Kidney (tissue), 11 donors: Measurements from ENCODE around the gene LIMS3. TPM values are rescaled to one million over a fixed set of nuclear protein-coding genes. Genes with fewer than 3 reads are reported as not detected.
"Not testable (repeated sequence)": the region's sequence is repeated elsewhere in the genome, so short reads cannot be mapped to it uniquely, and the experiment has no call there.

ENCODE experiments used
- DNase-seq, 5 donors: peaks; one replicate each; pipeline ENCODE4 v3.0.0-alpha.2; 2013 to 2020
- FAIRE-seq: peaks from 2 replicates; lab custom pipeline; 2012; peaks lifted over from hg19 to GRCh38; lab: Jason Lieb, UNC
- H3K27ac ChIP-seq, 2 donors: one replicate each; pipeline ENCODE4 v1.7.0; 2013; ENCODE audit warnings: low read depth in 2 of 2, low read length in 2 of 2, inconsistent platforms in 1 of 2
- H3K27me3 ChIP-seq: one replicate; pipeline ENCODE4 v1.7.1; 2013; ENCODE audit warnings: low read length, inconsistent platforms; ENCODE audit not compliant: control insufficient read depth, insufficient read depth
- H3K36me3 ChIP-seq, 3 donors: one replicate each; pipeline versions ENCODE4 v1.7.0 to v1.7.1; 2013; ENCODE audit warnings: low read length in 3 of 3, control low read depth in 1 of 3, inconsistent platforms in 1 of 3; ENCODE audit not compliant: insufficient read depth in 3 of 3, control insufficient read depth in 2 of 3
- H3K4me1 ChIP-seq, 3 donors: one replicate each; pipeline versions ENCODE4 v1.7.0 to v1.7.1; 2013; ENCODE audit warnings: low read length in 3 of 3, inconsistent platforms in 1 of 3, low read depth in 1 of 3; ENCODE audit not compliant: control insufficient read depth in 2 of 3, insufficient read depth in 2 of 3
- H3K4me3 ChIP-seq, 3 donors: one replicate each; pipeline versions ENCODE4 v1.7.0 to v1.8.1; 2013; ENCODE audit warnings: low read length in 3 of 3, control low read depth in 1 of 3, inconsistent platforms in 1 of 3
- H3K9ac ChIP-seq, 3 donors: one replicate each; pipeline versions ENCODE4 v1.7.0 to v1.7.1; 2013; ENCODE audit warnings: low read length in 3 of 3, control low read depth in 1 of 3, inconsistent platforms in 1 of 3
- H3K9me3 ChIP-seq, 3 donors: one replicate each; pipeline versions ENCODE4 v1.7.0 to v1.7.1; 2013; ENCODE audit warnings: low read length in 3 of 3, control low read depth in 1 of 3, inconsistent platforms in 1 of 3; ENCODE audit not compliant: control insufficient read depth in 2 of 3, insufficient read depth in 1 of 3
- intact Hi-C: fragments of 100-400 bp; cut with DNase I; formaldehyde crosslinking; loops from one replicate; pipeline ENCODE4 v1.11.1; 2022
- polyA plus RNA-seq: library from polyadenylated mRNA; stranded (reverse); fragments of 350-450 nt; fragmentation: Illumina TruSeq; extraction: RNeasy Lipid Tissue Mini Kit (QIAGEN cat#74804); gene quantifications from one replicate; pipeline ENCODE4 v1.2.3, GENCODE V29; 2014; ENCODE audit warnings: low read depth, low replicate concordance; ENCODE audit not compliant: insufficient read depth
- total RNA-seq: library from RNA; stranded (reverse); fragmentation: NEBNext Ultra II Directional; extraction: Animal tissue kit (Norgen Biotek cat#: 25700); gene quantifications from one replicate; pipeline ENCODE4 v1.2.1, GENCODE V29; 2021
- donor health status: control.
- donor health status: control.
- donor health status: DM: yes; HTN: yes; CAD: no.
- donor health status: Normal renal cell carcinoma (clear cell type).

Gene LIMS3
- total and polyA plus RNA-seq, 2 donors from 2014 or later: 1.5 TPM

DNA sequence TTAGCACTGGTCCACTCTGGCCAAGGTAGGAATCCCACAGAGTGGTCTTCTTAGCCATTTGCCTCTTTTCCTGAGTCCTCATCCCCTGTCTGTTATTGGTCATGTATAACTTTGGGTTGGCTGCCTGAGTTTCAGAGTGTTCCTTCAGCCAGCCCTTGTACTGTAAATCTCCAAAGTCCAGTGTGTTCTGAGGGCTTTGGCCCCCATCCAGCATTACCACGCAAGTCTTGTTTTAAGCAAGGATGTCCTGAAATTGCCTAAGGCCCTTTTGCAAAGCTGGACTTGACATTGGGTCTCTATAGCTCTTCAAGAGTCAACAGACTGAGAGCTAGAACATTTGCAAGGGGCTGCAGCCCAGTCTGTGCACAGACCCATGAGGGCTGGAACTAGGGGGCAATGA is 68.4 kb downstream of the LIMS3 start:
- FAIRE-seq, H3K4me1 ChIP-seq, DNase-seq, H3K4me3 ChIP-seq, H3K9ac ChIP-seq, H3K27me3 ChIP-seq, H3K9me3 ChIP-seq, intact Hi-C loops, H3K27ac ChIP-seq, H3K36me3 ChIP-seq: not testable (repeated sequence)

DNA sequence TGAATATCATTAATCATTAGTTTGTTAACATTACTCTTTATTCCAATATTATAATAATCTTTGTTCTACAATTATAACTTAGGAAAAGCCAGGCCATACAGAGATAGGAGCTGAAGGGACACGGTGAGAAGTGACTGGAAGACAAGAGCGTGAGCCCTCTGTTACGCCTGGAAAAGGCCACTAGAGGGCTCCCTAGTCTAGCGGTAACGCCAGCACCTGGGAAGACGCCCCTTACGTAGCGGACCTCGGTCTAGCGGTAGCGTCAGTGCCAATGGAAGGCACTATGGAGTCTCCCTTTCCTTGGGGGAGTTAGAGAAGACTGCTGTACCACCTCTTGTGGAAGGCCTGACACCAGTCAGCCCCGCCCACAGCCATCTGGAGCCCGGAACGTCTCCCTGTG is 71.4 kb downstream of the LIMS3 start:
- H3K4me3 ChIP-seq, FAIRE-seq, H3K27ac ChIP-seq, DNase-seq, H3K27me3 ChIP-seq, intact Hi-C loops, H3K9ac ChIP-seq, H3K9me3 ChIP-seq, H3K36me3 ChIP-seq, H3K4me1 ChIP-seq: not testable (repeated sequence)

DNA sequence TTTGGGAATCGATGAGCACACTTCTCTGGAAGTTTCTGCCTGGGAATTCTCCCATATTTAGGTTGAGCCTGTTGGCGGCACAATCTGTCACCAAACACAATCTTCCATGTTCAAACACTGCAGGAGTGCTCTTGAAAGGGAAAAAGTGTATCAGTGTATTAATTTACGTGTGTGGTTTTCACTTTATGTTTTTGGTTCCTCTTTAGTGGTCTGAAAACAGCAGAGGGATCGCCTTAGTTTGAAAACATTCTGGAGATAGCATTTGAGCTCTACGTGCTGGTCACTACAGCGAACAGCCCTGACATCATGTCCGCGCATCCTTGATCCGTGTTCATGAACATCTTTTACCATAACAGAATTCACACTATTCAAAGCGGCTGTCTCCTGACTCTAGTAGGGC is 73.2 kb downstream of the LIMS3 start:
- intact Hi-C loops, FAIRE-seq, H3K9ac ChIP-seq: not testable (repeated sequence)

More for the DNA sequence above, 73.2 kb downstream of the LIMS3 start:
- not testable (repeated sequence) for H3K27ac ChIP-seq, H3K9me3 ChIP-seq, H3K36me3 ChIP-seq, DNase-seq, H3K27me3 ChIP-seq, H3K4me3 ChIP-seq, H3K4me1 ChIP-seq

Other genes with a start within 250 kb of the LIMS3 start
- gene RGPD5, start 104.4 kb upstream of the LIMS3 start, total RNA-seq: 43.4 TPM
- 0.60 TPM for gene RGPD5, start 104.4 kb upstream of the LIMS3 start, polyA plus RNA-seq
- 26.2 TPM for gene MALL, start 217.1 kb downstream of the LIMS3 start, total RNA-seq
- 9.7 TPM for gene MALL, start 217.1 kb downstream of the LIMS3 start, polyA plus RNA-seq